SK-N-MC (cell line): Measurements from ENCODE around the gene CALD1.

ENCODE experiments used
- EZH2 ChIP-seq: fragments of 200-600 bp; sonication (generic); IDR thresholded peaks from one replicate; pipeline ENCODE4 v1.6.1; 2017; ENCODE audit warnings: antibody characterized with exemption
- FOXP2 ChIP-seq: optimal IDR thresholded peaks from 2 replicates; pipeline ENCODE3; 2011; ENCODE audit warnings: mild to moderate bottlenecking, moderate library complexity; ENCODE audit not compliant: insufficient read depth; ENCODE audit errors: extremely low read length, control extremely low read depth
- POLR2AphosphoS5 ChIP-seq: IDR thresholded peaks from 2 replicates; pipeline ENCODE4 v1.6.1; 2012; ENCODE audit warnings: mild to moderate bottlenecking, low read depth, low read length, borderline replicate concordance

- TF ChIP-seq EZH2 (no peak), POLR2AphosphoS5 (no peak), FOXP2 (no peak)
Measured at GRCh38 chr7:134949171-134949570, 169.7 kb downstream of the CALD1 start.
